ENCODE measurements around the gene LYSMD2. TPM values are rescaled to one million over a fixed set of nuclear protein-coding genes. Genes with fewer than 3 reads are reported as not detected.

LYSMD2 gene
- polyA plus RNA-seq, 1 of the 3 experiments (the other 2 are of a cell fraction) = 10.3 TPM

- H3K9me2 ChIP-seq = no peaks in the 10 kb centered on the region
- CTCF ChIA-PET = no interaction called here
These were observed 60.4 kb downstream of the LYSMD2 start for GRCh38 chr15:51677021-51677420.

GRCh38 chr15:51675234-51675633 is 62.2 kb downstream of the LYSMD2 start:
- CTCF ChIA-PET = interaction anchor here (1.4 to 1.6 kb wide), 2 partner anchors 25 to 102 kb away, joined by 4 to 5 read pairs; no protein-coding TSS in a partner anchor
- WGBS (ENCODE audit: low lambda C conversion rate) = 13% methylated on average over 1 of the region's 1 CpG

More at GRCh38 chr15:51677021-51677420, 60.4 kb downstream of the LYSMD2 start:
- POLR2A ChIA-PET = no interaction called here
- WGBS (ENCODE audit: low lambda C conversion rate) = 86% methylated on average over 1 of the region's 1 CpG
- Histone ChIP-seq H3K4me2 (no peak overlapping the region), H3K27me3 (ENCODE audit: insufficient read depth) (no peaks in the 10 kb centered on the region), H4K20me1 (ENCODE audit: insufficient read depth) (no peaks in the 10 kb centered on the region), H2AFZ (ENCODE audit: low read depth) (no peak overlapping the region), H3K27ac (ENCODE audit: low read depth in 2 of 2, low read length in 1 of 2) (no peak overlapping the region), H3K4me3 (ENCODE audit: low read depth in 2 of 2, low read length in 1 of 2) (no peak overlapping the region), H3K9ac (no peak overlapping the region), H3K9me3 (no peaks in the 10 kb centered on the region), H3K79me2 (ENCODE audit: insufficient read depth) (no peaks in the 10 kb centered on the region), H3F3A (replicated peaks; ENCODE audit: insufficient read depth) (no peaks in the 10 kb centered on the region), H3K4me1 (ENCODE audit: control insufficient read depth in 1 of 2, insufficient read depth in 2 of 2, low read depth in 1 of 2, low read length in 1 of 2) (peaks cover 0 to 2% of the 10 kb centered on the region in 2 experiments; a peak in 1 of 4 replicates), H3K36me3 (replicated peaks in 1 of 2; ENCODE audit: control insufficient read depth in 1 of 2, insufficient read depth in 2 of 2, low read length in 1 of 2) (no peaks in the 10 kb centered on the region)
- no peak for DNase-seq
- no peak for TF ChIP-seq POLR2AphosphoS5 (IDR thresholded peaks at IDR 0.05; ENCODE audit: low read depth, low read length)
- no peak for TF ChIP-seq FOXJ3 (CRISPR knock-in tag; IDR thresholded peaks at IDR 0.05)
- no peak for TF ChIP-seq RXRA (IDR thresholded peaks at IDR 0.05; ENCODE audit: borderline replicate concordance, low read depth)
- no peak for TF ChIP-seq SMC3 (IDR thresholded peaks at IDR 0.05; ENCODE audit: low read depth, low read length)
- no peak for TF ChIP-seq RFX5 (IDR thresholded peaks at IDR 0.05; ENCODE audit: low read length)
- no peak for TF ChIP-seq FOXM1 (IDR thresholded peaks at IDR 0.05; ENCODE audit: low read depth)
- TF ChIP-seq USF2 (IDR thresholded peaks at IDR 0.05; ENCODE audit: borderline replicate concordance, low read depth, low read length) = no peak
- TF ChIP-seq EP300 (IDR thresholded peaks at IDR 0.05; ENCODE audit: borderline replicate concordance in 1 of 2, low read depth in 1 of 2, low read length in 1 of 2) = no peak
- TF ChIP-seq IRF3 (IDR thresholded peaks at IDR 0.05; ENCODE audit: low read depth, low read length) = no peak
- TF ChIP-seq JUND (IDR thresholded peaks at IDR 0.05) = no peak
- TF ChIP-seq GATA2 (CRISPR knock-in tag; IDR thresholded peaks at IDR 0.05) = no peak
- TF ChIP-seq FOSL2 (IDR thresholded peaks at IDR 0.05; ENCODE audit: borderline replicate concordance, low read depth) = no peak
- TF ChIP-seq EZH2phosphoT487 (IDR thresholded peaks at IDR 0.05; ENCODE audit: borderline replicate concordance, low read depth) = no peak
- TF ChIP-seq USF1 (IDR thresholded peaks at IDR 0.05; ENCODE audit: borderline replicate concordance, low read depth) = no peak
- TF ChIP-seq TCF12 (IDR thresholded peaks at IDR 0.05) = no peak
- TF ChIP-seq MEF2A (IDR thresholded peaks at IDR 0.05; ENCODE audit: borderline replicate concordance, low read depth) = no peak

More at GRCh38 chr15:51675234-51675633, 62.2 kb downstream of the LYSMD2 start:
- H3K4me2 ChIP-seq = no peak overlapping the region
- no peaks in the 10 kb centered on the region for H3K27me3 ChIP-seq (ENCODE audit: insufficient read depth)
- POLR2A ChIA-PET = no interaction called here
- no peaks in the 10 kb centered on the region for H3K79me2 ChIP-seq (ENCODE audit: insufficient read depth)
- H3K27ac ChIP-seq (ENCODE audit: low read depth in 2 of 2, low read length in 1 of 2) = no peak overlapping the region
- no peaks in the 10 kb centered on the region for H3K9me2 ChIP-seq
- no peak overlapping the region for H3K9ac ChIP-seq
- no peaks in the 10 kb centered on the region for H3K9me3 ChIP-seq
- no peak for DNase-seq
- H3K4me1 ChIP-seq (ENCODE audit: control insufficient read depth in 1 of 2, insufficient read depth in 2 of 2, low read depth in 1 of 2, low read length in 1 of 2) = no peaks in the 10 kb centered on the region
- H3K36me3 ChIP-seq (replicated peaks in 1 of 2; ENCODE audit: control insufficient read depth in 1 of 2, insufficient read depth in 2 of 2, low read length in 1 of 2) = no peaks in the 10 kb centered on the region
- TF ChIP-seq YY1 (IDR thresholded peaks at IDR 0.05; ENCODE audit: low read depth) (no peak), SIN3A (IDR thresholded peaks at IDR 0.05; ENCODE audit: borderline replicate concordance, low read depth, low read length) (no peak), FOXM1 (IDR thresholded peaks at IDR 0.05; ENCODE audit: low read depth) (no peak), RXRA (IDR thresholded peaks at IDR 0.05; ENCODE audit: borderline replicate concordance, low read depth) (no peak), MAX (IDR thresholded peaks at IDR 0.05; ENCODE audit: low read depth) (no peak), CHD2 (IDR thresholded peaks at IDR 0.05; ENCODE audit: low read length, partially characterized antibody) (no peak)
- no peaks in the 10 kb centered on the region for H4K20me1 ChIP-seq (ENCODE audit: insufficient read depth)
- no peaks in the 10 kb centered on the region for H3F3A ChIP-seq (replicated peaks; ENCODE audit: insufficient read depth)
- no peak overlapping the region for H3K4me3 ChIP-seq (ENCODE audit: low read depth in 2 of 2, low read length in 1 of 2)
- H2AFZ ChIP-seq (ENCODE audit: low read depth) = no peak overlapping the region
